Measurements from ENCODE around the gene TSPAN2. TPM values are rescaled to one million over a fixed set of nuclear protein-coding genes. Genes with fewer than 3 reads are reported as not detected.

TSPAN2 gene
- total RNA-seq, 1 experiment from 2014 or later = not detected

GRCh38 chr1:115006191-115006590, 83.1 kb downstream of the TSPAN2 start:
- Histone ChIP-seq H3K4me3 (ENCODE audit: low read length) (no peak overlapping the region), H3K9ac (ENCODE audit: low read length) (no peak overlapping the region), H3K9me3 (ENCODE audit: low read length) (no peaks in the 10 kb centered on the region), H2AFZ (ENCODE audit: low read length) (no peak overlapping the region), H3K9me2 (replicated peaks; ENCODE audit: insufficient read depth, low read length) (no peaks in the 10 kb centered on the region), H3K79me2 (ENCODE audit: low read length) (no peaks in the 10 kb centered on the region), H3K27ac (ENCODE audit: low read length) (no peak overlapping the region), H3K4me1 (ENCODE audit: low read length) (no peaks in the 10 kb centered on the region), H3K27me3 (ENCODE audit: low read length) (no peaks in the 10 kb centered on the region), H3K4me2 (ENCODE audit: low read depth, low read length, poor library complexity, severe bottlenecking) (no peak overlapping the region), H3K36me3 (ENCODE audit: insufficient read depth, low read length) (no peaks in the 10 kb centered on the region), H4K20me1 (ENCODE audit: insufficient read depth, low read depth, low read length) (no peaks in the 10 kb centered on the region)
- no peak for DNase-seq

Other genes starting within 250 kb of the TSPAN2 start
- not detected in 2 replicates for gene SYCP1, start 234.6 kb downstream of the TSPAN2 start, total RNA-seq (2014; rRNA removed; shearing (Covaris generic); ENCODE audit: low replicate concordance)
- gene TSHB, start 59.7 kb downstream of the TSPAN2 start, total RNA-seq (2014; rRNA removed; shearing (Covaris generic); ENCODE audit: low replicate concordance) = not detected in 2 replicates
- not detected in 2 replicates for gene NGF, start 248.7 kb upstream of the TSPAN2 start, total RNA-seq (2014; rRNA removed; shearing (Covaris generic); ENCODE audit: low replicate concordance)